ENCODE data around the gene CARNS1. TPM values are rescaled to one million over a fixed set of nuclear protein-coding genes. Genes with fewer than 3 reads are reported as not detected.

Gene CARNS1
- total and polyA plus RNA-seq, 2 of the 13 experiments (the other 11 are each of a cell fraction or from before 2014, with no cell fraction given) = not detected

GRCh38 chr11:67463680-67464410 lies 48.4 kb downstream of the CARNS1 start (continued):
- TF ChIP-seq THAP9 (CRISPR knock-in tag; IDR thresholded peaks at IDR 0.05; ENCODE audit: borderline replicate concordance) (no peak; the same call in 1 of the 2 replicates), PBX2 (CRISPR knock-in tag; IDR thresholded peaks at IDR 0.05) (no peak), MYNN (CRISPR knock-in tag; IDR thresholded peaks at IDR 0.05; ENCODE audit: low read depth) (no peak), DNMT1 (CRISPR knock-in tag; IDR thresholded peaks at IDR 0.05) (0 out of 2 replicates have a peak, but pooled peaks have one; percentile 48), SP4 (CRISPR knock-in tag; IDR thresholded peaks at IDR 0.05) (no peak), ZSCAN31 (CRISPR knock-in tag; IDR thresholded peaks at IDR 0.05; ENCODE audit: low read depth) (no peak), ZNF772 (CRISPR knock-in tag; IDR thresholded peaks at IDR 0.05) (no peak), SOX5 (CRISPR knock-in tag; IDR thresholded peaks at IDR 0.05; ENCODE audit: borderline replicate concordance) (peak; percentile 42; the same call in 1 of the 2 replicates), MXD4 (CRISPR knock-in tag; IDR thresholded peaks at IDR 0.05) (peak; percentile 34; the same call in 1 of the 2 replicates), ZNF607 (CRISPR knock-in tag; IDR thresholded peaks at IDR 0.05; ENCODE audit: borderline replicate concordance) (no peak), UBTF (CRISPR knock-in tag; IDR thresholded peaks at IDR 0.05) (no peak; the same call in 1 of the 2 replicates), JUN (CRISPR knock-in tag; IDR thresholded peaks at IDR 0.05) (peak; percentile 30; the same call in 1 of the 2 replicates), KLF9 (CRISPR knock-in tag; IDR thresholded peaks at IDR 0.05; ENCODE audit: low read depth) (no peak), HCFC1 (IDR thresholded peaks at IDR 0.05; ENCODE audit: low read depth, low read length) (no peak), ZNF598 (CRISPR knock-in tag; IDR thresholded peaks at IDR 0.05; ENCODE audit: borderline replicate concordance) (no peak; the same call in 1 of the 2 replicates), ATF4 (CRISPR knock-in tag; IDR thresholded peaks at IDR 0.05) (peak in 1 of 2 experiments; percentile 67; a peak in 2 of 4 replicates)
